ENCODE results near the gene ARF4. TPM values are rescaled to one million over a fixed set of nuclear protein-coding genes. Genes with fewer than 3 reads are reported as not detected.
"Not testable (repeated sequence)": the region's sequence is repeated elsewhere in the genome, so short reads cannot be mapped to it uniquely, and the experiment has no call there.

ARF4 gene
- total RNA-seq, 1 donor from 2014 or later = 471 TPM

GRCh38 chr3:57617739-57618138, 20.6 kb upstream of the ARF4 start:
- H3K27me3 ChIP-seq (ENCODE audit: insufficient read depth, low read length) = no peaks in the 10 kb centered on the region
- Mint-ChIP-seq H3K27ac (ENCODE audit: unreplicated experiment) (no peak overlapping the region), H3K4me1 (ENCODE audit: low read depth, unreplicated experiment) (no peaks in the 10 kb centered on the region), H3K36me3 (ENCODE audit: low read depth, unreplicated experiment) (peaks cover 6% of the 10 kb centered on the region), H3K27me3 (ENCODE audit: low read depth, unreplicated experiment) (no peaks in the 10 kb centered on the region), H3K9me3 (ENCODE audit: unreplicated experiment) (no peaks in the 10 kb centered on the region), H3K4me3 (ENCODE audit: unreplicated experiment) (no peak overlapping the region)
- H3K36me3 ChIP-seq (ENCODE audit: insufficient read depth, low read length) = peaks cover 3% of the 10 kb centered on the region
- no peak overlapping the region for H3K9ac ChIP-seq (ENCODE audit: low read length)
- no peak for DNase-seq (ENCODE audit: low read depth)
- no peak overlapping the region for H3K4me2 ChIP-seq (ENCODE audit: low read length)
- H3K4me1 ChIP-seq (ENCODE audit: insufficient read depth, low read length) = no peaks in the 10 kb centered on the region
- H3K79me2 ChIP-seq (ENCODE audit: insufficient read depth, low read length) = no peaks in the 10 kb centered on the region
- no peaks in the 10 kb centered on the region for H4K20me1 ChIP-seq (ENCODE audit: insufficient read depth, low read length)
- H2AFZ ChIP-seq (ENCODE audit: low read depth, low read length) = no peak overlapping the region
- no peak overlapping the region for H3K4me3 ChIP-seq (ENCODE audit: insufficient read depth, low read depth, low read length)
- no peaks in the 10 kb centered on the region for H3K9me3 ChIP-seq (ENCODE audit: insufficient read depth, low read depth, low read length)
- no peak overlapping the region for H3K27ac ChIP-seq (ENCODE audit: low read depth, low read length)
- FAIRE-seq = no peak
- no peak for TF ChIP-seq CTCF (IDR thresholded peaks at IDR 0.05; ENCODE audit: insufficient read depth, low read depth, low read length)
- no peak for TF ChIP-seq EZH2 (IDR thresholded peaks at IDR 0.05; ENCODE audit: insufficient read depth, low read length)

- H2AFZ ChIP-seq (ENCODE audit: low read depth, low read length) = no peak overlapping the region
- peaks cover 9% of the 10 kb centered on the region for H3K36me3 Mint-ChIP-seq (ENCODE audit: low read depth, unreplicated experiment)
- no peak overlapping the region for H3K27ac ChIP-seq (ENCODE audit: low read depth, low read length)
- no peaks in the 10 kb centered on the region for H3K4me1 Mint-ChIP-seq (ENCODE audit: low read depth, unreplicated experiment)
- no peaks in the 10 kb centered on the region for H3K36me3 ChIP-seq (ENCODE audit: insufficient read depth, low read length)
- no peaks in the 10 kb centered on the region for H3K79me2 ChIP-seq (ENCODE audit: insufficient read depth, low read length)
- TF ChIP-seq CTCF (IDR thresholded peaks at IDR 0.05; ENCODE audit: insufficient read depth, low read depth, low read length) (no peak), EZH2 (IDR thresholded peaks at IDR 0.05; ENCODE audit: insufficient read depth, low read length) (no peak)
- no peak overlapping the region for H3K4me3 Mint-ChIP-seq (ENCODE audit: unreplicated experiment)
- no peaks in the 10 kb centered on the region for H3K9me3 ChIP-seq (ENCODE audit: insufficient read depth, low read depth, low read length)
- no peaks in the 10 kb centered on the region for H4K20me1 ChIP-seq (ENCODE audit: insufficient read depth, low read length)
- no peak overlapping the region for H3K9ac ChIP-seq (ENCODE audit: low read length)
- H3K4me1 ChIP-seq (ENCODE audit: insufficient read depth, low read length) = no peaks in the 10 kb centered on the region
- DNase-seq (ENCODE audit: low read depth) (no peak), FAIRE-seq (no peak)
- H3K27me3 Mint-ChIP-seq (ENCODE audit: low read depth, unreplicated experiment) = no peaks in the 10 kb centered on the region
- H3K27ac Mint-ChIP-seq (ENCODE audit: unreplicated experiment) = no peak overlapping the region
- H3K4me2 ChIP-seq (ENCODE audit: low read length) = no peak overlapping the region
- H3K9me3 Mint-ChIP-seq (ENCODE audit: unreplicated experiment) = peaks cover 8% of the 10 kb centered on the region
- H3K4me3 ChIP-seq (ENCODE audit: insufficient read depth, low read depth, low read length) = no peak overlapping the region
- H3K27me3 ChIP-seq (ENCODE audit: insufficient read depth, low read length) = no peaks in the 10 kb centered on the region
These were observed 19.1 kb upstream of the ARF4 start for GRCh38 chr3:57616233-57616632.

GRCh38 chr3:57611870-57612269, 14.7 kb upstream of the ARF4 start:
- H2AFZ ChIP-seq (ENCODE audit: low read depth, low read length); H3K9ac ChIP-seq (ENCODE audit: low read length); H3K4me1 ChIP-seq (ENCODE audit: insufficient read depth, low read length); H3K4me3 Mint-ChIP-seq (ENCODE audit: unreplicated experiment); H3K4me2 ChIP-seq (ENCODE audit: low read length); DNase-seq (ENCODE audit: low read depth); H4K20me1 ChIP-seq (ENCODE audit: insufficient read depth, low read length); H3K4me1 Mint-ChIP-seq (ENCODE audit: low read depth, unreplicated experiment); H3K9me3 ChIP-seq (ENCODE audit: insufficient read depth, low read depth, low read length); H3K27ac Mint-ChIP-seq (ENCODE audit: unreplicated experiment); H3K27me3 Mint-ChIP-seq (ENCODE audit: low read depth, unreplicated experiment); FAIRE-seq; H3K79me2 ChIP-seq (ENCODE audit: insufficient read depth, low read length); H3K4me3 ChIP-seq (ENCODE audit: insufficient read depth, low read depth, low read length); H3K27ac ChIP-seq (ENCODE audit: low read depth, low read length); H3K27me3 ChIP-seq (ENCODE audit: insufficient read depth, low read length); H3K36me3 ChIP-seq (ENCODE audit: insufficient read depth, low read length): not testable (repeated sequence)
- Mint-ChIP-seq H3K9me3 (ENCODE audit: unreplicated experiment) (peaks cover 28% of the 10 kb centered on the region), H3K36me3 (ENCODE audit: low read depth, unreplicated experiment) (peaks cover 21% of the 10 kb centered on the region)
